HG03565 (cell line): Measurements from ENCODE around the gene GORASP1.

Experiments
- ATAC-seq: cut with Tn5 transposase; IDR thresholded peaks from one replicate; pipeline ENCODE4 v1.9.1; 2021; ENCODE audit warnings: mild to moderate bottlenecking, moderate library complexity; ENCODE audit not compliant: unreplicated experiment

The GORASP1 gene

GRCh38 chr3:39107388-39108199, at the start of gene GORASP1, which contains the start of gene TTC21A:
TSS of gene GORASP1 (minus strand) at chr3:39107627. CDS start at chr3:39107541, 86 bp downstream.
TSS of gene TTC21A (plus strand) at chr3:39107680. CDS start at chr3:39107838, 158 bp downstream.
- peak; percentile 56 for ATAC-seq

- no peak for ATAC-seq
Observed at GRCh38 chr3:39156421-39156820, 49.0 kb upstream of the GORASP1 start.

- ATAC-seq: no peak
Observed at GRCh38 chr3:39154280-39155021, 47.0 kb upstream of the GORASP1 start.

GRCh38 chr3:39153977-39154279, 46.5 kb upstream of the GORASP1 start:
- ATAC-seq: no peak

- no peak for ATAC-seq
Observed at GRCh38 chr3:39150803-39151631, 43.6 kb upstream of the GORASP1 start.

- no peak for ATAC-seq
Observed at GRCh38 chr3:39150148-39150802, 42.8 kb upstream of the GORASP1 start.

- no peak for ATAC-seq
Observed at GRCh38 chr3:39149498-39150147, 42.2 kb upstream of the GORASP1 start.

GRCh38 chr3:39149059-39149455, 41.6 kb upstream of the GORASP1 start:
- ATAC-seq: peak; percentile 16

- ATAC-seq: no peak
Observed at GRCh38 chr3:39148435-39149058, 41.1 kb upstream of the GORASP1 start.

- no peak for ATAC-seq
Observed at GRCh38 chr3:39147711-39148434, 40.4 kb upstream of the GORASP1 start.

GRCh38 chr3:39146611-39147591, 39.5 kb upstream of the GORASP1 start:
- ATAC-seq: no peak

- no peak for ATAC-seq
Observed at GRCh38 chr3:39146083-39146501, 38.7 kb upstream of the GORASP1 start.

- no peak for ATAC-seq
Observed at GRCh38 chr3:39144748-39145380, 37.4 kb upstream of the GORASP1 start.

- no peak for ATAC-seq
Observed at GRCh38 chr3:39144095-39144747, 36.8 kb upstream of the GORASP1 start.

GRCh38 chr3:39143051-39143885, 35.8 kb upstream of the GORASP1 start:
- no peak for ATAC-seq

- ATAC-seq: no peak
Observed at GRCh38 chr3:39142067-39142466, 34.6 kb upstream of the GORASP1 start.
